Uterus (tissue), 4 donors: Measurements from ENCODE around the gene GMCL2. TPM values are rescaled to one million over a fixed set of nuclear protein-coding genes. Genes with fewer than 3 reads are reported as not detected.
A peak's percentile ranks its signal among the peaks of the same experiment; 100 is the strongest.

Source experiments
- DNase-seq, 2 donors: peaks; one replicate each; pipeline ENCODE4 v3.0.0-alpha.2; 2019 to 2020
- H3K27ac ChIP-seq, 2 donors: fragments of 200-600 bp; sonication (generic); 1 replicate in 1 of 2; 2 replicates in 1 of 2; pipeline ENCODE4 v1.5.1; 2016 to 2018
- H3K27me3 ChIP-seq, 2 donors: fragments of 200-600 bp; sonication (generic); one replicate each; pipeline ENCODE4 v1.5.1; 2018 to 2019; ENCODE audit warnings: control low read depth in 1 of 2
- H3K36me3 ChIP-seq, 2 donors: fragments of 200-600 bp; sonication (generic); one replicate each; pipeline ENCODE4 v1.5.1; 2019; ENCODE audit warnings: control low read depth in 1 of 2
- H3K4me1 ChIP-seq, 2 donors: fragments of 200-600 bp; sonication (generic); one replicate each; pipeline ENCODE4 v1.5.1; 2018 to 2019; ENCODE audit warnings: control low read depth in 1 of 2
- H3K4me3 ChIP-seq, 2 donors: fragments of 200-600 bp; sonication (generic); 1 replicate in 1 of 2; 2 replicates in 1 of 2; pipeline ENCODE4 v1.5.1; 2018 to 2019; ENCODE audit warnings: mild to moderate bottlenecking in 1 of 2
- H3K9me3 ChIP-seq, 2 donors: fragments of 200-600 bp; sonication (generic); one replicate each; pipeline ENCODE4 v1.5.1; 2019; ENCODE audit warnings: control low read depth in 1 of 2
- CTCF ChIP-seq, 4 experiments: fragments of 200-600 bp in 2 of 4; fragments of 450-650 bp in 2 of 4; sonication (generic) in 2 of 4; IDR thresholded peaks; one replicate each; pipeline ENCODE4 v1.5.1; 2016 to 2019; ENCODE audit warnings: antibody characterized with exemption in 4 of 4, mild to moderate bottlenecking in 2 of 4, moderate library complexity in 1 of 4
- POLR2A ChIP-seq, 2 donors: fragments of 450-650 bp; IDR thresholded peaks; one replicate each; pipeline ENCODE4 v1.6.1; 2016; ENCODE audit warnings: antibody characterized with exemption in 2 of 2, mild to moderate bottlenecking in 1 of 2, moderate library complexity in 1 of 2
- intact Hi-C: fragments of 100-400 bp; cut with DNase I; formaldehyde crosslinking; loops from one replicate; pipeline ENCODE4 v1.15.1; 2023; ENCODE audit warnings: low total_unique reads
- total RNA-seq, 4 donors: library from RNA; depleted of rRNA in 3 of 4; stranded (reverse); fragments of >200 nt in 3 of 4; gene quantifications; one replicate each; pipeline versions ENCODE4 v1.1.0 to v1.2.4, GENCODE V29; 2014 to 2023
- donor health status: DM: yes; HTN: yes; CAD: no.

The GMCL2 gene
- total RNA-seq, 4 donors from 2014 or later, result not detected

DNA sequence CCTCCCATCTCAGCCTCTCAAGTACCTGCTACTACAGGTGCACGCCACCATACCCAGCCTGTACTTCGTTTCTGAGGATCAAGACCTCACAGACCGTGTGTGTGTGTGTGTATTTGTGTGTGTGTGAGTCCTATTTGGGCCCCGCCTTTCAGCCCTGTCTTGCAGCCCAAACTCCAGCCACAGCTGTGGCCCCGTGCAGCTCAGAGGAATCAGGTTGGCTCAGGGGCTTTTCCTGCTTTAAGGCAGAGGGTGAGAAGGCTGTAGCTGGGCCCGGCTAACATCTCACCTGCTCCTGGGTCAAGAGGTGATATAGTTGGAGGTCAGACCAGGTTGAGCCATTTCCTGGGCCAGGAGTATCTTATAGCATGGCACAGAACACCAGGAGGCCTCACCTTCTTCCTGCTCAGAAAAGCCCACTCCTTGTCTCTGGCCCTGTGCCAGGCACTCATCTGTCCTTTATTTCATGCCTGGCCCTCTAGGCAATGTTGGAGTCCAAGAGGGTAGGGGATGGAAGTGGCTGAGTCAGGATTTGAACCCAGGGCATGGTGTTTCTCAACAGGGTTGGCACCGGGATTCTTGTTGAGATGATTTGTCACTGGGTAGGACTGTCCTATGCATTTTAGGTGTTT lies 47.1 kb upstream of the GMCL2 start:
- Histone ChIP-seq H3K4me3 (no peak overlapping the region), H3K27me3 (no peaks in the 10 kb centered on the region), H3K27ac (no peak overlapping the region), H3K9me3 (no peaks in the 10 kb centered on the region), H3K36me3 (no peaks in the 10 kb centered on the region), H3K4me1 (peaks cover 0 to 14% of the 10 kb centered on the region in 2 donors)
- intact Hi-C loops, result no loop called here
- no peak for DNase-seq
- TF ChIP-seq CTCF (IDR thresholded peaks at IDR 0.05) (no peak), POLR2A (IDR thresholded peaks at IDR 0.05) (no peak)

DNA sequence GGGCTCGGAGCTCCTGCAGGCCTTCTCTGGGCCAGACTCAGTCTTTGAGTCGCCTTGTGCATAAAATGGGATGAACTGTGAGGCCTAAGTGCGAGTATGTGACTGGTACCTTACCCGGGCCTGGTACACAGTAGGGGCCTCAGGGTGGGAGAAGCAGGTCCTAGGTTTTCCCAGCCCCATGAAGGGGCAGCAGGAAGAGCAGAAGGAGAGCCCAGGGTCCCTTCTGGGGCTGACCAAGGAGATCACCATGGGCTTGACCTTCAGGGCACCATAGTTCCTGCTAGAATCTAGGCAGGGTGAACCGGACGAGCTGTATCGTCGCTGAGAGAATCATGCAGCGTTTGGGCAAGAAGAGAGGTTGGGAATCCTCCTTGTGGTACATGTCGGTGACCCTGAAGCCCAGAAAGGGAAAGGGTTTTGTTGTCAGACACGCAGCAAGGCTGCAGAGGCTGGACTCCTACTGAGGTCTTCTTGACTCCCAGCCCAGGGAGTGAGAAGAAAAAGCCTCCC lies 45.8 kb upstream of the GMCL2 start:
- H3K27ac ChIP-seq, result peak overlapping the region; percentile 95 to 97
- intact Hi-C loops, result no loop called here
- H3K27me3 ChIP-seq, result no peaks in the 10 kb centered on the region
- peaks cover 0 to 14% of the 10 kb centered on the region in 2 donors for H3K4me1 ChIP-seq
- TF ChIP-seq CTCF (IDR thresholded peaks at IDR 0.05) (no peak), POLR2A (IDR thresholded peaks at IDR 0.05) (no peak)
- no peak for DNase-seq
- H3K4me3 ChIP-seq, result peak overlapping the region; percentile 66 to 73
- H3K9me3 ChIP-seq, result no peaks in the 10 kb centered on the region
- no peaks in the 10 kb centered on the region for H3K36me3 ChIP-seq

DNA sequence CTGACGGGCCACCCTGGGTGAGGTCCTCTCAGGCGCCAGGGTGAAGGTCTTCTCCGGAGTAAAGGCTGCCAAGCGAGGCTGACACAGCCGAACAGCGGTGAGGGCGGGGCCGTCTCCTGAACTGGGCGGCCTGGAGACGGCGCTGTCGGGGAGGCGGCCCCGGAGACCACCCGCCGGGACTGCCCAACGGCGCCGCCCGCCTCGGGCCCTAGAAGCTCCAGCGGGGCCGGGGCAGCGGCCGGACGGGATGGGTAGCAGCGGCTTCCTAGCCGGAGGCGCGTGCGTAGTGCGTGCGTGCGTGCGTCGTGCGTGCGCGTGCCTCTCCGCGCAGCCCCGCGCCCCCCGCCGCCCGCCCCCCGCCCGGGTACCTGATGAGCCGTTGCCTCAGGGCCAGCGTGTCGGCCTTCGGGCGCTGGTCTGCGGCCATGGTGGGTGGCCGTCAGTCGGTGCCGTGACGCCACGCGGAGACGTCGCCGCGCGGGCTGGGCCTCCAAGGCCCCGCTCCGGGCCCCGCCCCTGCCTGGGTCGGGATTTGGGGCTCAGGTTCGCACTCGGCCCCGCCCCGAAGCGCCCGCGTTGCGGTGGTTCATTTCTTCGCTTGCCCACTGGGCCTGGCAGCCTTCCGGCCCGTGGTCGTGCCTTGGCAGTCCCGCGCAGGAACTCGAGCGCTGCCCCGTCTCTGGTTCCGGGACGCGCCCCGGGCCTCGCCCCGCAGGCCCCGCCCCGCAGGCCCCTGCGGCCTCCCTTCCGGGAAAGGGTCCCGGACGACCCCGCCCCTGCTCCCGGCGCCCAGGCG lies 45.2 kb upstream of the GMCL2 start, which contains the start of gene PHYKPL:
PHYKPL (minus strand) TSS at position 679 of the 796 bp plus-strand sequence; CDS start at position 427, 252 bp downstream.
- no peaks in the 10 kb centered on the region for H3K27me3 ChIP-seq
- no peaks in the 10 kb centered on the region for H3K36me3 ChIP-seq
- H3K4me3 ChIP-seq, result peak within 1 kb of the TSS; percentile 66 to 73
- peak within 1 kb of the TSS; percentile 95 to 97 for H3K27ac ChIP-seq
- TF ChIP-seq CTCF (IDR thresholded peaks at IDR 0.05) (peak in 1 of 4 experiments; percentile 7), POLR2A (IDR thresholded peaks at IDR 0.05) (peak in 1 of 2 donors; percentile 53)
- H3K9me3 ChIP-seq, result no peaks in the 10 kb centered on the region
- peaks cover 0 to 14% of the 10 kb centered on the region in 2 donors for H3K4me1 ChIP-seq
- peak; percentile 63 to 75 for DNase-seq
- intact Hi-C loops, result no loop called here

DNA sequence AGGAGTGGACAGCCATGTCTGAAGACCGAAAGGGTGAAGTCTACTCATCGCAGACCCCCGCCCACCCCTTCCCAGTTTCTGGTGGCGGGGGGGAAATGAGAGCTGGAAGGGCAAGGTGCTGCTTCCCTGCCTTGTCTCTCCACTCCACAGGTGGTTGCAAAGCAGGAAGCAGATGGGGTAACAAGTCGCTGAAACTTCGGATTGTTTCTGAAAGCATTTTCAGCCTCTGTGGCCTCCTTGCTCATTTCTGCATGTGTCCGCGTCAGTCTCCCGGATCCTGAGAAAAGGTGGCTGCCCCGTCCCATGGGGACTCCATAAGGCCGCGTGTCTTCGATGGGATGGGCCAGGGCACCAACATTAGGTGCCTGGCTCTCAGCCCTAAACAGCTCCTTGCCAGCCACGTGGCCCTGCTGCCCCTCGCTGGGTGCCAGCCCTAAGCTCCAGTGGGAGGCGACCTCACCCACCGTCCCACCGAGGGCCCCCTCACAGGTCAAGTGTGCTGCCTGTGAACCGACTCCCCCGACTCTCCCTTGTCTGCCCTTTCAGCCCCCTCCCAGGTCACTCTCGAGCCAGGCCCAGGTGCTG lies 44.5 kb upstream of the GMCL2 start:
- peak in 1 of 2 donors; percentile 36 for DNase-seq

More for the DNA sequence above, 44.5 kb upstream of the GMCL2 start:
- Histone ChIP-seq H3K27me3 (no peaks in the 10 kb centered on the region), H3K4me3 (peak overlapping the region; percentile 66 to 73), H3K4me1 (peaks cover 0 to 14% of the 10 kb centered on the region in 2 donors), H3K27ac (peak overlapping the region; percentile 95 to 97), H3K9me3 (no peaks in the 10 kb centered on the region), H3K36me3 (no peaks in the 10 kb centered on the region)
- TF ChIP-seq CTCF (IDR thresholded peaks at IDR 0.05), result no peak
- no peak for TF ChIP-seq POLR2A (IDR thresholded peaks at IDR 0.05)
- intact Hi-C loops, result no loop called here
